HL-60 (cell line): ENCODE measurements around the gene ARPC3.

ENCODE experiments used
- DNase-seq, 2 experiments: peaks; one replicate each; pipeline ENCODE4 v3.0.0-alpha.2; 2010 to 2020; ENCODE audit warnings: low read depth in 1 of 2, low spot score in 1 of 2
- H3K27ac ChIP-seq: fragments of 250-450 bp; sonication (Bioruptor Pico); replicated peaks from 2 replicates; pipeline ENCODE4 v1.5.1; 2020; ENCODE audit warnings: mild to moderate bottlenecking, moderate library complexity
- H3K27me3 ChIP-seq: fragments of 250-450 bp; sonication (Bioruptor Pico); 2 replicates; pipeline ENCODE4 v1.5.1; 2021; ENCODE audit warnings: mild to moderate bottlenecking, moderate library complexity; ENCODE audit not compliant: insufficient read depth, poor library complexity, severe bottlenecking
- H3K4me3 ChIP-seq: replicated peaks from 2 replicates; pipeline ENCODE4 v1.5.1; 2011; ENCODE audit warnings: mild to moderate bottlenecking, control low read depth, low read length; ENCODE audit not compliant: insufficient read depth
- CTCF ChIP-seq: IDR thresholded peaks from one replicate; pipeline ENCODE4 v1.5.1; 2011; ENCODE audit warnings: low read length, control low read depth, inconsistent platforms; ENCODE audit not compliant: insufficient read depth
- GABPA ChIP-seq: IDR thresholded peaks from 2 replicates; pipeline ENCODE4 v1.6.1; 2012; ENCODE audit warnings: low read depth
- POLR2AphosphoS5 ChIP-seq: IDR thresholded peaks from 2 replicates; pipeline ENCODE4 v1.6.1; 2012; ENCODE audit warnings: low read depth
- REST ChIP-seq: IDR thresholded peaks from 2 replicates; pipeline ENCODE4 v1.6.1; 2012; ENCODE audit warnings: low read depth; ENCODE audit not compliant: insufficient replicate concordance
- SPI1 ChIP-seq: IDR thresholded peaks from 2 replicates; pipeline ENCODE4 v1.6.1; 2012; ENCODE audit warnings: low read depth, mild to moderate bottlenecking, borderline replicate concordance

Gene ARPC3

GRCh38 chr12:110403976-110404682 lies 46.0 kb downstream of the ARPC3 start:
- no peaks in the 10 kb centered on the region for H3K27me3 ChIP-seq
- DNase-seq: peak; percentile 54 to 74
- peak overlapping the region; percentile 94 for H3K4me3 ChIP-seq
- no peak; the same call in 1 of the 2 replicates for TF ChIP-seq POLR2AphosphoS5
- TF ChIP-seq GABPA: no peak
- no peak for TF ChIP-seq REST
- TF ChIP-seq CTCF: no peak
- no peak for TF ChIP-seq SPI1
- peak overlapping the region; percentile 100 for H3K27ac ChIP-seq

GRCh38 chr12:110403146-110403975 lies 46.8 kb downstream of the ARPC3 start, which contains the start of gene ANAPC7:
TSS of gene ANAPC7 (minus strand) at chr12:110403708. CDS start at chr12:110403627, 81 bp downstream.
- H3K27me3 ChIP-seq: no peaks in the 10 kb centered on the region
- TF ChIP-seq POLR2AphosphoS5: peak; percentile 64; the same call in 1 of the 2 replicates
- TF ChIP-seq REST: no peak
- peak within 1 kb of the TSS; percentile 100 for H3K27ac ChIP-seq
- peak within 1 kb of the TSS; percentile 94 for H3K4me3 ChIP-seq
- peak; percentile 84 to 92 for DNase-seq
